Activated CD4-positive, alpha-beta T cell treated with anti-CD3 and anti-CD28 coated beads for 24 hours (primary cell): ENCODE results near the gene GLCE.
"Not testable (repeated sequence)": the region's sequence is repeated elsewhere in the genome, so short reads cannot be mapped to it uniquely, and the experiment has no call there.

ENCODE experiments used
- DNase-seq, 2 donors: peaks; one replicate each; pipeline ENCODE4 v3.0.0-alpha.2; 2020; ENCODE audit warnings: low read depth in 2 of 2

GLCE gene

DNA sequence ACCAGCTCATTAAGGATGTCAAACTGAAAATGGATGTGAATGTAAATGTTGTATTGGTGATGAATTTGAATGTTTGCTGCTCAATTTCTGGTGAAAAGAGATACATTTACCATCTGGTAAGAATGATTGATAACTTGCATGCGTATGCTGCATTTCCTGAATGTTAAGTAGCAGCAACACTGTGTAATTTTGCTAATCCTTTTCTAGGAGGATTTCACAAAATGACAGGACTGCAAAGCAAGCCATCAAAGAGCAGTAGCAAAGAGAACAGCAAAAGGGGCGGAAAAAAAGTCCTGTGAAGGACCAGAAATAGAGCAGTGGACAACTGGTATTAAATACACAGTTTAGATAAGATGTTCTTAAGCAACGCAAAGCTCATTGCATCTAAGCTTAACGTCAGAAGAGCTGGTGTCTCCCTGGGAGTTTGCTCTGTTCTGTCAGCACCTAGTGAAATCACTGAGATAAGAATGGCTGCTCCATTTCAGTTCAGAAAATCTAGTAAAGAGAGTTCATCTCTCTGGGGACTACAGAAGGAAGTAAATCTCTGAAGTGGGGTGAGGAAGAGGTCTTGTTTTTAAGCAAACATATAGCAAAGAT is 114.7 kb downstream of the GLCE start:
- DNase-seq, result no peak

GRCh38 chr15:69275933-69276560 is 115.6 kb downstream of the GLCE start:
- no peak for DNase-seq

- DNase-seq, result no peak
Observed at GRCh38 chr15:69277316-69277715, 116.9 kb downstream of the GLCE start.

DNA sequence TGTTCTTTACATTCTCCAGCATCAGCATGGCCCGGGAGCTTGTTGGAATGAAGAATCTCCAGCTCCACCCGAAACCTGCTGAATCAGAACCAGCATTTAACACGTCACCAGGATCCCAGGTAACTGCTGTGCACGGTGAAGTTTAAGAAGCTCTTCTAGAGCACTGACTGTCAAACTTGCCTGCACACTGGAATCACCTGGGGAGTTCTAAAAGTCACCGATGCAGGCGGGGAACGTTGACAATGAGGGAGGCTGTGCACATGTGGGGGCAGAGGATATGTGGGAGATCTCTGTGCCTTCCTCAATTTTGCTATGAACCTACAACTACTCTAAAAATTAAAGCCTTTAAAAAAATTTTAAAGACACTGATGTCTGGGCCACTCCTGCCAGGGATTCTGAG is 119.2 kb downstream of the GLCE start:
- no peak for DNase-seq

GRCh38 chr15:69280783-69281182 is 120.3 kb downstream of the GLCE start:
- no peak for DNase-seq

GRCh38 chr15:69282104-69282743 is 121.8 kb downstream of the GLCE start:
- DNase-seq, result no peak

DNA sequence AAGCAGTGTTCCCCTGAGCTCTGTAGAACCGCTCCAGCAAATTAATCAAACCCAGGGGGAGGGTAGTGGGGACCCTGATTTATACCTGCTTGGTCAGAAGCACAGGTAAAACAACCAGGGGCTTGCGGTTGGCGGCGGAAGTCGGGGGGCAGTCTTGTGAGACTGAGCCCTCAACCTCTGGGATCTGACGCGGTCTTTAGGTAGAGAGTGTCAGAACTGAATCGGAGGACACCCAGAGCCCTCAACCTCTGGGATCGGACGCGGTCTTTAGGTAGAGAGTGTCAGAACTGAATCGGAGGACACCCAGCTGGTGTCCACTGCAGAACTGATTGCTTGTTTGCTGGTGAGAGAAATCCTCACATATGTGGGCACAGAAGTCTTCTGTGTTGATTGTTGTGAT is 125.4 kb downstream of the GLCE start:
- no peak for DNase-seq

DNA sequence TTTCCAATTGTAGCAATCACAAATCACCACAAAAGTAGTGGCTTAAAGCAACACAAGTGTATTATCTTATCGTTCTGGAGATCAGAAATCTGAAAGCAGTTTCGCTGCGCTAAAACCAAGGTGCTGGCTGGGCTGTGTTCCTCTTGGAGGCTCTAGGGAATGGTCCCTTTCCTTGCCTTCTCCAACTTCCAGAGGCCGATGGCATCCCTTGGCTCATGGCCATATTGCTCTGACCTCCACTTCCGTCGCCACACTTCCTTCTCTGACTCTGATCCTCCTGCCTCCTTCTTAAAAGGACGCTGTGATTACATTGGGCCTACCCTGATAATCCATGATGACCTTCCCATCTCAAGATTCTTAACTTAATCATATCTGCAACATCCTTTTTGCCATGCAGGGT is 127.6 kb downstream of the GLCE start:
- no peak for DNase-seq

DNA sequence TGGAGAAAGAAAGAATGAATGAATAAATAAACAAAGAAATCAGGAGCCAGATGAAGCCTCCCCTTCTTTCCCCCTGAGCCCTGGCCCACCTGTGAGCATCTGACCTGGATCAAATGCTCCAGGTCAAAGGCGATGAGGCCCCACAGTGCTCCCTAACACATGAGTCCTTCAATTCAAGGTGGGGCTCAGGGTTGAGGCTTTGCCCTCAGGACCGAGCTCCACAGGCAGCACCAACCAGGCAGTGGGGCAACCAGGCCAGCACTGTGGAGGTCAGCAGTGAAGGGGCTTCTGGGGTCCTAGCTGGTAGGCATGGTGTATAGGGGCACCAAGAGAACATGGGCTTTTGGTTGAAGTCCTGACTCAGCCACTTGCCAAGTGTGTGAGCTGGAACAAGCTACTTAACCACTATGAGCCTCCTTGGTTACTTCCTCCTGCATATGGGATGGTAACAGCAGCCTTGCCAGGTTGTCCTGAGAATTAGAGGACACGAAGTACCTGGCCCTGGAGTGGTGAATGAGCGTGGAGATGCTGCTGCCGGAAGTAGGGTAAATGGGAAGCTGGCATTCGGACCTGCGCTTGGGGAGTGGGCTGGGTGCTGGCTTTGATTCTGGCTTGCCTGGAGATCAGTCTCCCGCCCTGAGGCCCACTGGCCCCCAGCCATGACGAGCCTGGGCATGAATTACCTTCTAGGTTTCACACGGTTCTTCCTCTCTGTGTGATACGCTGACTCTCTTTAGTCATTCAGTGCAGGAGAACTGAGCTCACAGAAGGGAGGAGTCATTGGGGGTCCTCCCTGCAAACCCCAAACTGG is 128.3 kb downstream of the GLCE start:
- no peak for DNase-seq

DNA sequence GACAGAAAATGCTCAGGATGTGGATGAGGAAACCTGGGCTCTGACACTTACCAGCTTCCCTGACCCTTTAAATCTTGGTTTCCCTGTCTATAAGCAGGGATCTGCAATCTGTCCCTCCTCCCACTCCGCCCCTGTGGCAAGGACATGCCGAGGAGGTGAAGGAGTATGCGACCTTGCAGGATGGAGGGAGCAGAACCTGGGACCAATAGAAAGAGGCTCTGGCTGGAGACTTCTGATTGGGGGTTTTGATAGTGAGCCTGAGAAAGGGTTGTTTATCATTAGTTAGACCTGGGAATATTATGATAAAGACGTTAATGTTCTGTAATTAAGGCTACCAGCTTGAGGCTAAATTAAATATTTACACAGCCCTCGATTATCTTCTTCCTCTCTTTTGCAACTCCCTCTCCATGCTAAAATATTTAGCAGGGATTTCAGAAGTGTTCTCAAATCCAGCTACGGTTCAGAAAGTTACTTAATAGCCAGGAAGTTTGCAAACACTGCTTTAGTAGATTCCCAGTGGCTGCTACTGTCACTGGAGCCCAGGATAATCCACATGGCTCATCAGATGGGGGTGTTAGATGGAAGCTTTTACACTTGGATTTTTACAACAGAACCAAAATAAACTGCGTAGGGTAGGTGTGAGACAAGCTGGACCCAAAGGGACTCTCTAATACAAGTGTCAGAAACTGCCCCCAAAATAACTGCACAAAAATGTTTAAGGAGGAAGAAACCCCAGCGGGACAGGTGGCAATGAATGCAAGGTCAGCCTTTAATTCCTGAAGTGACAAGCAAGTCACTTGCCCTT is 129.1 kb downstream of the GLCE start:
- no peak for DNase-seq

GRCh38 chr15:69290346-69291164 is 130.1 kb downstream of the GLCE start:
- DNase-seq, result no peak

DNA sequence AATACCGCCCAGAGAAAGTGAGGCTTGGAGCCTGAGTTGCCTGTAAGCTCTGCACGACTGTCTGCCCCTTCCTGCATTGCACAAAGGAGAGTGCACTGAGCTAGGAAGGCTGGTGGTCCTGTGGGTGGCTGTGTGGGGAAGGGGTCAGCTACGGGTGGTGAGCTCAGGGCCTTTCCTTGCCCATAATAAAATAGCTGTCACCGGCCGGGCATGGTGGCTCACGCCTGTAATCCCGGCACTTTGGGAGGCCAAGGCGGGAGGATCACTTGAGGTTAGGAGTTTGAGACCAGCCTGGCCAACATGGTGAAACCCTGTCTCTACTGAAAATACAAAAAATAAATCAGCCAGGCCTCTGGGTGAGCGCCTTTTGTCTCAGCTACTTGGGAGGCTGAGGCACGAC is 131.2 kb downstream of the GLCE start:
- DNase-seq, result not testable (repeated sequence)

DNA sequence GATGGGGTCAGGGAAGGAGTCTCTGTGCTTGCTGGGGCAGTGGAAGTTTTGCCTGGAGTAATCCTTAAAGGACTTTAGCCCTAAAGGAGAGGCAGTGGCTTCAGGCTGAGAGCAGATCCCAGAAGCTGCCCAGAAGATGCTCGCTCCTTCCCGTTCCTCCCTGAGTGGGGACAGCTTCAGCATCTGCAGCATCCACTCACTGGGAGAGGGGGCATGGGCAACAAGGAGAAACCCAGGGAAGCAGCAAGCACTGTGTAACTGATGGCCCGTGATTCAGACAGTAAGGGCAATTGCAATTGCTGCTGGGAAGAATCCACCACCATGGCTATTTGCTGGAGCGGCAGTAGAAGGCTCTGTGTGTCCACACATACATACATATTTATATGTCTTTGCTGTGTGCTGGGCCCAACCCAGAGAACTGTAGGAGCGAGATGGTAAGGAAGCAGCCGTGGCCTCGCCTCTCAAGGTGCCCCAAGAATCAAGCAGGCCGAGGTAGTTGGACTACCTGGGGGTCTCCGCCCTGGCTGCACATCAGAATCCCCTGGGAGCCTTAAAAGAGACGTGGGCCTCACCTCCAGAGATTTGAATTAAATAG is 132.5 kb downstream of the GLCE start:
- no peak for DNase-seq

GRCh38 chr15:69293741-69294615 is 133.5 kb downstream of the GLCE start:
- DNase-seq, result no peak

DNA sequence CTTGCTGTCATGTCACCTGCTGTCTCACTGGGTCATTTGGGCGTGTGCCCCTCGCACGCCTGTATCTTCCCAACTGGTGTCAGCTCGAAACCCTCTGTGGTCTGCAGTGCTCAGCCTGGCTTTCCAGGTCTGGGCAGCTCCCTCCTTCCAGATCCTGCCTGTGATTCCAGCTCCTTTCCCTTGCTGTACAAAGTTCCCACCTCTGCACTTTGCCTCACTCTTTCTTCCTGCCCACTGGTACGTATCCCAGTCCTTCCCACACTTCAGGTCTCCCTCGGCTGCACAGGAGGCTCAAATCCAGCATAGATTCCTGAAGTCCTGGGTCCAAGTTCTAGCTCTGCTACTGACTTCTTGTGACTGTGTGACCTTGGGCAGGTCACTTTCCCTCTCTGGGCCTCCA is 136.2 kb downstream of the GLCE start:
- DNase-seq, result no peak

- no peak for DNase-seq
Observed at GRCh38 chr15:69297642-69298353, 137.4 kb downstream of the GLCE start.

GRCh38 chr15:69298354-69298696 is 137.9 kb downstream of the GLCE start:
- DNase-seq, result no peak

GRCh38 chr15:69298697-69299441 is 138.4 kb downstream of the GLCE start, which contains the start of gene PAQR5:
PAQR5 (plus strand) TSS chr15:69298912; CDS start chr15:69360081, 61,169 bp downstream.
- DNase-seq, result peak in 1 of 2 donors; percentile 10
